ENCODE data around the gene CAMK2B.

DNA sequence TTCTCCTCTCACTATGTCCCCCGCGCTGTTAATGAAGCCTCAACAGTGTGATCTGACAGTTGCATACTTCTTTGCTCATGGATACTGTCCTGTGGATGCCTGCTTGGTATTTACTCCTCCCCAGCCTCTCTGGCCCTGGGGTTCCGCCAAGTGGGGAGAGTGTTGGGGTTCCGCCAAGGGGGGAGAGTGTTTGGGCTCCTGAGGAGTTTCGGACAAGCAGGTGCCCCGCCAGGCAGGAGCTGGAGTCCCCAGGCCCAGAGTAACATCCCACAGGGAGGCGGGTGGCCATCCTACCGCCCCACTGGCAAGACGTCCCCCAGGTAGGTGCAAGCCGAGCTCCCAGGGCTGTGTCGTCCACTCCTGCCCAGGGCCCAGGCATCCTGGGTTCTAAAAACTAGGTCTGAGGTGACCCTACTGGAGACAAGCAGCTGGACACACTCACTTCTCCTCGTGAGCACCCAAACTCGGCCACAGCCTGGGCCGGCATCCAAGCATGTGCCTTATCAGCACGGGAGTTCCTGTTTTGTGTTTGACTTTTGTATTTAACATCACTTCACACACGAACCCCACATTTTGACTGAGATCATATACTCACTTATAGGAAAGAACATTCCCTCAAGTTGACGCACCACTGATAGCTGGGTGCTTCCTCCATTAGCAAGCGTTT lies 34.2 kb downstream of the CAMK2B start:
- TF ChIP-seq, protein P1, sequence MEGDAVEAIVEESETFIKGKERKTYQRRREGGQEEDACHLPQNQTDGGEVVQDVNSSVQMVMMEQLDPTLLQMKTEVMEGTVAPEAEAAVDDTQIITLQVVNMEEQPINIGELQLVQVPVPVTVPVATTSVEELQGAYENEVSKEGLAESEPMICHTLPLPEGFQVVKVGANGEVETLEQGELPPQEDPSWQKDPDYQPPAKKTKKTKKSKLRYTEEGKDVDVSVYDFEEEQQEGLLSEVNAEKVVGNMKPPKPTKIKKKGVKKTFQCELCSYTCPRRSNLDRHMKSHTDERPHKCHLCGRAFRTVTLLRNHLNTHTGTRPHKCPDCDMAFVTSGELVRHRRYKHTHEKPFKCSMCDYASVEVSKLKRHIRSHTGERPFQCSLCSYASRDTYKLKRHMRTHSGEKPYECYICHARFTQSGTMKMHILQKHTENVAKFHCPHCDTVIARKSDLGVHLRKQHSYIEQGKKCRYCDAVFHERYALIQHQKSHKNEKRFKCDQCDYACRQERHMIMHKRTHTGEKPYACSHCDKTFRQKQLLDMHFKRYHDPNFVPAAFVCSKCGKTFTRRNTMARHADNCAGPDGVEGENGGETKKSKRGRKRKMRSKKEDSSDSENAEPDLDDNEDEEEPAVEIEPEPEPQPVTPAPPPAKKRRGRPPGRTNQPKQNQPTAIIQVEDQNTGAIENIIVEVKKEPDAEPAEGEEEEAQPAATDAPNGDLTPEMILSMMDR (IDR thresholded peaks at IDR 0.05; ENCODE audit: poor library complexity): no peak
- no peak for TF ChIP-seq EZH2 (IDR thresholded peaks at IDR 0.05; ENCODE audit: borderline replicate concordance)

Measured in hepatocyte (in vitro differentiated cells).